SK-N-SH (cell line): ENCODE data around the gene CDO1.

Experiments used
- ELF1 ChIP-seq: IDR thresholded peaks from 2 replicates; pipeline ENCODE4 v1.4.0; 2012
- MAX ChIP-seq: IDR thresholded peaks from 2 replicates; pipeline ENCODE4 v1.4.0; 2012; ENCODE audit warnings: low read depth
- MEF2A ChIP-seq: IDR thresholded peaks from 2 replicates; pipeline ENCODE4 v1.4.0; 2012; ENCODE audit warnings: low read depth, borderline replicate concordance
- POLR2AphosphoS5 ChIP-seq: IDR thresholded peaks from 2 replicates; pipeline ENCODE4 v1.6.1; 2012; ENCODE audit warnings: low read depth, low read length
- RCOR1 ChIP-seq: fragments of 150-350 bp; IDR thresholded peaks from 2 replicates; pipeline ENCODE4 v1.6.1; 2017; ENCODE audit warnings: antibody characterized with exemption, low read length
- TAF1 ChIP-seq: IDR thresholded peaks from 2 replicates; pipeline ENCODE4 v1.6.1; 2012; ENCODE audit warnings: low read depth, mild to moderate bottlenecking, low read length, moderate library complexity, borderline replicate concordance
- TCF12 ChIP-seq: IDR thresholded peaks from 2 replicates; pipeline ENCODE4 v1.4.0; 2012
- TF ChIP-seq, protein P1 (sequence below): fragments of 200-600 bp; sonication (generic); IDR thresholded peaks from 2 replicates; pipeline ENCODE4 v1.6.1; 2017; ENCODE audit warnings: antibody characterized with exemption, mild to moderate bottlenecking, moderate library complexity
- TF ChIP-seq, protein P2 (sequence below): IDR thresholded peaks from 2 replicates; pipeline ENCODE4 v1.4.0; 2012; ENCODE audit warnings: low read depth, borderline replicate concordance

DNA sequence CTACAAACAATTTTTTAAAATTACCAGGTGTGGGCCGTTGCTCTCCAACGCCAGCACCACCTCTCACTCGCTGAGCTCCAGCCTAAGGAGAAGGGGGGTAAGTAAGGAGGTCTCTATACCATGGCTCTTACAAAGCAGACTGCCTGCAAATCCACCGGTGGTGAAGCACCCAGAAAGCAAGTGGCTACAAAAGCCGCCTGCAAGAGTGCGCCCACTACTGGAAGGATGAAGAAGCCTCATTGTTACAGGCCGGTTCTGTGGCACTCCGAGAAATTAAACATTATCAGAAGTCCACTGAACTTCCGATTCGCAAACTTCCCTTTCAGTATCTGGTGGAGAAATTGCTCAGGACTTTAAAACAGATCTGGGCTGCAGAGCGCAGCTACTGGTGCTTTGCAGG, 46.0 kb downstream of the CDO1 start:
- TF ChIP-seq, protein P1, sequence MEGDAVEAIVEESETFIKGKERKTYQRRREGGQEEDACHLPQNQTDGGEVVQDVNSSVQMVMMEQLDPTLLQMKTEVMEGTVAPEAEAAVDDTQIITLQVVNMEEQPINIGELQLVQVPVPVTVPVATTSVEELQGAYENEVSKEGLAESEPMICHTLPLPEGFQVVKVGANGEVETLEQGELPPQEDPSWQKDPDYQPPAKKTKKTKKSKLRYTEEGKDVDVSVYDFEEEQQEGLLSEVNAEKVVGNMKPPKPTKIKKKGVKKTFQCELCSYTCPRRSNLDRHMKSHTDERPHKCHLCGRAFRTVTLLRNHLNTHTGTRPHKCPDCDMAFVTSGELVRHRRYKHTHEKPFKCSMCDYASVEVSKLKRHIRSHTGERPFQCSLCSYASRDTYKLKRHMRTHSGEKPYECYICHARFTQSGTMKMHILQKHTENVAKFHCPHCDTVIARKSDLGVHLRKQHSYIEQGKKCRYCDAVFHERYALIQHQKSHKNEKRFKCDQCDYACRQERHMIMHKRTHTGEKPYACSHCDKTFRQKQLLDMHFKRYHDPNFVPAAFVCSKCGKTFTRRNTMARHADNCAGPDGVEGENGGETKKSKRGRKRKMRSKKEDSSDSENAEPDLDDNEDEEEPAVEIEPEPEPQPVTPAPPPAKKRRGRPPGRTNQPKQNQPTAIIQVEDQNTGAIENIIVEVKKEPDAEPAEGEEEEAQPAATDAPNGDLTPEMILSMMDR, result peak; percentile 47; the same call in 1 of the 2 replicates
- TF ChIP-seq POLR2AphosphoS5, result no peak
- no peak for TF ChIP-seq TAF1
- no peak for TF ChIP-seq MEF2A
- TF ChIP-seq RCOR1, result no peak
- TF ChIP-seq, protein P2, sequence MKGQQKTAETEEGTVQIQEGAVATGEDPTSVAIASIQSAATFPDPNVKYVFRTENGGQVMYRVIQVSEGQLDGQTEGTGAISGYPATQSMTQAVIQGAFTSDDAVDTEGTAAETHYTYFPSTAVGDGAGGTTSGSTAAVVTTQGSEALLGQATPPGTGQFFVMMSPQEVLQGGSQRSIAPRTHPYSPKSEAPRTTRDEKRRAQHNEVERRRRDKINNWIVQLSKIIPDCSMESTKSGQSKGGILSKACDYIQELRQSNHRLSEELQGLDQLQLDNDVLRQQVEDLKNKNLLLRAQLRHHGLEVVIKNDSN, result no peak
- TF ChIP-seq ELF1, result no peak
- no peak for TF ChIP-seq TCF12
- TF ChIP-seq MAX, result no peak
